WTC11 (cell line): ENCODE data around the gene MAPK8IP2. TPM values are rescaled to one million over a fixed set of nuclear protein-coding genes. Genes with fewer than 3 reads are reported as not detected.

Experiments used
- ATAC-seq: fragments of 200-7000 bp; cut with Tn5 transposase; 2 replicates; pipeline ENCODE4 v1.10.0; 2021; ENCODE audit warnings: mild to moderate bottlenecking, moderate library complexity
- CTCF ChIA-PET: fragments of 300-600 bp; sonication (Branson Sonifier 250); formaldehyde crosslinking; loops from one replicate; lab custom pipeline; 2021; ENCODE audit warnings: antibody characterized with exemption; lab: Charles Lee
- POLR2A ChIA-PET: fragments of 350-600 bp; sonication (Branson Sonifier 250); formaldehyde crosslinking; loops from one replicate; lab custom pipeline; 2021; ENCODE audit warnings: antibody characterized with exemption; lab: Charles Lee
- DNase-seq: peaks from one replicate; pipeline ENCODE4 v3.0.0; 2021; ENCODE audit warnings: low spot score
- H3K27ac Mint-ChIP-seq: 2 replicates; pipeline ENCODE4 v1.8.0; 2021; ENCODE audit warnings: mixed read lengths
- H3K27me3 Mint-ChIP-seq: 2 replicates; pipeline ENCODE4 v1.8.0; 2021; ENCODE audit warnings: low read depth, mild to moderate bottlenecking, moderate library complexity, mixed read lengths
- H3K36me3 Mint-ChIP-seq: 2 replicates; pipeline ENCODE4 v1.8.0; 2021; ENCODE audit warnings: mixed read lengths
- H3K4me1 Mint-ChIP-seq: 2 replicates; pipeline ENCODE4 v1.8.0; 2022; ENCODE audit warnings: mixed read lengths
- H3K4me3 Mint-ChIP-seq: 2 replicates; pipeline ENCODE4 v1.8.0; 2021; ENCODE audit warnings: mild to moderate bottlenecking, moderate library complexity, mixed read lengths
- H3K9me3 Mint-ChIP-seq: 2 replicates; pipeline ENCODE4 v1.8.0; 2021; ENCODE audit warnings: mixed read lengths
- AFF4 ChIP-seq: sonication (generic); formaldehyde crosslinking; IDR thresholded peaks from 2 replicates; pipeline ENCODE4 v1.8.1; 2023; ENCODE audit warnings: mild to moderate bottlenecking, missing genetic modification reagents, borderline replicate concordance
- FOXP1 ChIP-seq: sonication (generic); formaldehyde crosslinking; IDR thresholded peaks from 2 replicates; pipeline ENCODE4 v1.8.0; 2022; ENCODE audit warnings: missing genetic modification reagents, mild to moderate bottlenecking, moderate library complexity, borderline replicate concordance
- HMGA2 ChIP-seq: fragments of 250-450 bp; sonication (Bioruptor Pico); IDR thresholded peaks from 2 replicates; pipeline ENCODE4 v1.4.0; 2021; ENCODE audit warnings: mild to moderate bottlenecking, moderate library complexity
- IRF2 ChIP-seq: sonication (generic); formaldehyde crosslinking; IDR thresholded peaks from 2 replicates; pipeline ENCODE4 v1.8.0; 2022; ENCODE audit warnings: low read depth, missing genetic modification reagents, borderline replicate concordance
- MYBL2 ChIP-seq: sonication (generic); formaldehyde crosslinking; IDR thresholded peaks from 2 replicates; pipeline ENCODE4 v1.8.1; 2023; ENCODE audit warnings: mild to moderate bottlenecking, moderate library complexity, missing genetic modification reagents
- NR1H2 ChIP-seq: sonication (generic); formaldehyde crosslinking; IDR thresholded peaks from 2 replicates; pipeline ENCODE4 v1.9.0; 2021; ENCODE audit warnings: mild to moderate bottlenecking, moderate library complexity, missing genetic modification reagents
- PRDM15 ChIP-seq: sonication (generic); formaldehyde crosslinking; IDR thresholded peaks from 2 replicates; pipeline ENCODE4 v1.8.0; 2022; ENCODE audit warnings: missing genetic modification reagents
- SMAD4 ChIP-seq: sonication (generic); formaldehyde crosslinking; IDR thresholded peaks from 2 replicates; pipeline ENCODE4 v1.8.0; 2022; ENCODE audit warnings: mild to moderate bottlenecking, missing genetic modification reagents
- TEAD4 ChIP-seq: sonication (generic); formaldehyde crosslinking; IDR thresholded peaks from 2 replicates; pipeline ENCODE4 v1.8.0; 2022; ENCODE audit warnings: mild to moderate bottlenecking, missing genetic modification reagents
- ZBTB43 ChIP-seq: sonication (generic); formaldehyde crosslinking; IDR thresholded peaks from 2 replicates; pipeline ENCODE4 v1.8.1; 2023; ENCODE audit warnings: mild to moderate bottlenecking, missing genetic modification reagents
- ZNF317 ChIP-seq: sonication (generic); formaldehyde crosslinking; IDR thresholded peaks from 2 replicates; pipeline ENCODE4 v1.8.1; 2023; ENCODE audit warnings: low read depth, mild to moderate bottlenecking, moderate library complexity, missing genetic modification reagents, borderline replicate concordance
- total RNA-seq: library from RNA; stranded (reverse); gene quantifications from 3 replicates; pipeline ENCODE4 v1.2.3, GENCODE V29; 2021
- TF ChIP-seq, protein P1 (sequence below): fragments of 200-600 bp; IDR thresholded peaks from 2 replicates; pipeline ENCODE4 v1.8.0; 2022; ENCODE audit warnings: antibody characterized with exemption
- TF ChIP-seq, protein P2 (sequence below): sonication (generic); formaldehyde crosslinking; IDR thresholded peaks from 2 replicates; pipeline ENCODE4 v1.8.1; 2022; ENCODE audit warnings: mild to moderate bottlenecking, moderate library complexity, missing genetic modification reagents
- TF ChIP-seq, protein P3 (sequence below): fragments of 250-450 bp; sonication (Bioruptor Pico); IDR thresholded peaks from 2 replicates; pipeline ENCODE4 v1.9.0; 2021; ENCODE audit warnings: mild to moderate bottlenecking, borderline replicate concordance
- TF ChIP-seq, protein P4 (sequence below): sonication (generic); formaldehyde crosslinking; IDR thresholded peaks from 2 replicates; pipeline ENCODE4 v1.8.1; 2023; ENCODE audit warnings: mild to moderate bottlenecking, missing genetic modification reagents, moderate library complexity

MAPK8IP2 gene
- total RNA-seq, 1 experiment from 2014 or later = 4.9 TPM

GRCh38 chr22:50595189-50595588 is 5.4 kb upstream of the MAPK8IP2 start:
- ATAC-seq = no peak
- TF ChIP-seq, protein P1, sequence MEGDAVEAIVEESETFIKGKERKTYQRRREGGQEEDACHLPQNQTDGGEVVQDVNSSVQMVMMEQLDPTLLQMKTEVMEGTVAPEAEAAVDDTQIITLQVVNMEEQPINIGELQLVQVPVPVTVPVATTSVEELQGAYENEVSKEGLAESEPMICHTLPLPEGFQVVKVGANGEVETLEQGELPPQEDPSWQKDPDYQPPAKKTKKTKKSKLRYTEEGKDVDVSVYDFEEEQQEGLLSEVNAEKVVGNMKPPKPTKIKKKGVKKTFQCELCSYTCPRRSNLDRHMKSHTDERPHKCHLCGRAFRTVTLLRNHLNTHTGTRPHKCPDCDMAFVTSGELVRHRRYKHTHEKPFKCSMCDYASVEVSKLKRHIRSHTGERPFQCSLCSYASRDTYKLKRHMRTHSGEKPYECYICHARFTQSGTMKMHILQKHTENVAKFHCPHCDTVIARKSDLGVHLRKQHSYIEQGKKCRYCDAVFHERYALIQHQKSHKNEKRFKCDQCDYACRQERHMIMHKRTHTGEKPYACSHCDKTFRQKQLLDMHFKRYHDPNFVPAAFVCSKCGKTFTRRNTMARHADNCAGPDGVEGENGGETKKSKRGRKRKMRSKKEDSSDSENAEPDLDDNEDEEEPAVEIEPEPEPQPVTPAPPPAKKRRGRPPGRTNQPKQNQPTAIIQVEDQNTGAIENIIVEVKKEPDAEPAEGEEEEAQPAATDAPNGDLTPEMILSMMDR = no peak
- TF ChIP-seq NR1H2 (CRISPR knock-in tag) (no peak), HMGA2 (CRISPR knock-in tag) (no peak), IRF2 (CRISPR knock-in tag) (no peak), PRDM15 (CRISPR knock-in tag) (no peak), SMAD4 (CRISPR knock-in tag) (no peak), ZBTB43 (no peak), FOXP1 (no peak), ZNF317 (no peak), AFF4 (no peak), TEAD4 (CRISPR knock-in tag) (no peak), MYBL2 (CRISPR knock-in tag) (no peak)
- TF ChIP-seq, protein P2, sequence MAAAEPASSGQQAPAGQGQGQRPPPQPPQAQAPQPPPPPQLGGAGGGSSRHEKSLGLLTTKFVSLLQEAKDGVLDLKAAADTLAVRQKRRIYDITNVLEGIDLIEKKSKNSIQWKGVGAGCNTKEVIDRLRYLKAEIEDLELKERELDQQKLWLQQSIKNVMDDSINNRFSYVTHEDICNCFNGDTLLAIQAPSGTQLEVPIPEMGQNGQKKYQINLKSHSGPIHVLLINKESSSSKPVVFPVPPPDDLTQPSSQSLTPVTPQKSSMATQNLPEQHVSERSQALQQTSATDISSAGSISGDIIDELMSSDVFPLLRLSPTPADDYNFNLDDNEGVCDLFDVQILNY (CRISPR knock-in tag) = no peak
- TF ChIP-seq, protein P3, sequence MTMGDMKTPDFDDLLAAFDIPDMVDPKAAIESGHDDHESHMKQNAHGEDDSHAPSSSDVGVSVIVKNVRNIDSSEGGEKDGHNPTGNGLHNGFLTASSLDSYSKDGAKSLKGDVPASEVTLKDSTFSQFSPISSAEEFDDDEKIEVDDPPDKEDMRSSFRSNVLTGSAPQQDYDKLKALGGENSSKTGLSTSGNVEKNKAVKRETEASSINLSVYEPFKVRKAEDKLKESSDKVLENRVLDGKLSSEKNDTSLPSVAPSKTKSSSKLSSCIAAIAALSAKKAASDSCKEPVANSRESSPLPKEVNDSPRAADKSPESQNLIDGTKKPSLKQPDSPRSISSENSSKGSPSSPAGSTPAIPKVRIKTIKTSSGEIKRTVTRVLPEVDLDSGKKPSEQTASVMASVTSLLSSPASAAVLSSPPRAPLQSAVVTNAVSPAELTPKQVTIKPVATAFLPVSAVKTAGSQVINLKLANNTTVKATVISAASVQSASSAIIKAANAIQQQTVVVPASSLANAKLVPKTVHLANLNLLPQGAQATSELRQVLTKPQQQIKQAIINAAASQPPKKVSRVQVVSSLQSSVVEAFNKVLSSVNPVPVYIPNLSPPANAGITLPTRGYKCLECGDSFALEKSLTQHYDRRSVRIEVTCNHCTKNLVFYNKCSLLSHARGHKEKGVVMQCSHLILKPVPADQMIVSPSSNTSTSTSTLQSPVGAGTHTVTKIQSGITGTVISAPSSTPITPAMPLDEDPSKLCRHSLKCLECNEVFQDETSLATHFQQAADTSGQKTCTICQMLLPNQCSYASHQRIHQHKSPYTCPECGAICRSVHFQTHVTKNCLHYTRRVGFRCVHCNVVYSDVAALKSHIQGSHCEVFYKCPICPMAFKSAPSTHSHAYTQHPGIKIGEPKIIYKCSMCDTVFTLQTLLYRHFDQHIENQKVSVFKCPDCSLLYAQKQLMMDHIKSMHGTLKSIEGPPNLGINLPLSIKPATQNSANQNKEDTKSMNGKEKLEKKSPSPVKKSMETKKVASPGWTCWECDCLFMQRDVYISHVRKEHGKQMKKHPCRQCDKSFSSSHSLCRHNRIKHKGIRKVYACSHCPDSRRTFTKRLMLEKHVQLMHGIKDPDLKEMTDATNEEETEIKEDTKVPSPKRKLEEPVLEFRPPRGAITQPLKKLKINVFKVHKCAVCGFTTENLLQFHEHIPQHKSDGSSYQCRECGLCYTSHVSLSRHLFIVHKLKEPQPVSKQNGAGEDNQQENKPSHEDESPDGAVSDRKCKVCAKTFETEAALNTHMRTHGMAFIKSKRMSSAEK (CRISPR knock-in tag) = no peak
- TF ChIP-seq, protein P4, sequence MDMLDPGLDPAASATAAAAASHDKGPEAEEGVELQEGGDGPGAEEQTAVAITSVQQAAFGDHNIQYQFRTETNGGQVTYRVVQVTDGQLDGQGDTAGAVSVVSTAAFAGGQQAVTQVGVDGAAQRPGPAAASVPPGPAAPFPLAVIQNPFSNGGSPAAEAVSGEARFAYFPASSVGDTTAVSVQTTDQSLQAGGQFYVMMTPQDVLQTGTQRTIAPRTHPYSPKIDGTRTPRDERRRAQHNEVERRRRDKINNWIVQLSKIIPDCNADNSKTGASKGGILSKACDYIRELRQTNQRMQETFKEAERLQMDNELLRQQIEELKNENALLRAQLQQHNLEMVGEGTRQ = no peak
- TF ChIP-seq, all 79 proteins: peak for 0
- ChIA-PET POLR2A (no interaction called here), CTCF (no interaction called here)
- Mint-ChIP-seq H3K4me1 (peaks cover 3% of the 10 kb centered on the region; the same call in 1 of the 2 replicates), H3K27ac (no peak overlapping the region), H3K4me3 (no peak overlapping the region), H3K36me3 (no peaks in the 10 kb centered on the region), H3K9me3 (no peaks in the 10 kb centered on the region), H3K27me3 (peaks cover 57% of the 10 kb centered on the region)
- DNase-seq = no peak
